Stimulated activated naive CD8-positive, alpha-beta T cell treated with anti-CD3 and anti-CD28 coated beads, Interleukin-15, amount 100 ng/mL, for 72 hours (primary cell): Measurements from ENCODE around the gene MYO15B.
A peak's percentile ranks its signal among the peaks of the same experiment; 100 is the strongest.

Experiments
- ATAC-seq: fragments of 150-1000 bp; cut with Tn5 transposase; 2 replicates; pipeline ENCODE4 v1.10.0; 2021; ENCODE audit warnings: mild to moderate bottlenecking, moderate library complexity
- DNase-seq, 2 donors: peaks; one replicate each; pipeline ENCODE4 v3.0.0; 2021 to 2022
- H3K27ac Mint-ChIP-seq, 2 donors: one replicate each; pipeline ENCODE4 v1.8.0; 2022; ENCODE audit warnings: mild to moderate bottlenecking in 2 of 2, mixed read lengths in 2 of 2, moderate library complexity in 2 of 2
- H3K27me3 Mint-ChIP-seq: one replicate; pipeline ENCODE4 v1.8.0; 2022; ENCODE audit warnings: mixed read lengths
- H3K4me1 Mint-ChIP-seq: one replicate; pipeline ENCODE4 v1.8.0; 2022; ENCODE audit warnings: mild to moderate bottlenecking, mixed read lengths
- H3K4me3 Mint-ChIP-seq, 2 donors: one replicate each; pipeline ENCODE4 v1.8.0; 2022; ENCODE audit warnings: mild to moderate bottlenecking in 2 of 2, mixed read lengths in 2 of 2, moderate library complexity in 1 of 2
- H3K9me3 Mint-ChIP-seq, 2 donors: one replicate each; pipeline ENCODE4 v1.8.0; 2022; ENCODE audit warnings: mixed read lengths in 2 of 2

Gene MYO15B

GRCh38 chr17:75619506-75620431 is 32.2 kb downstream of the MYO15B start:
- H3K27ac Mint-ChIP-seq, result peak overlapping the region in 1 of 2 donors; percentile 17
- DNase-seq (no peak), ATAC-seq (no peak)
- H3K4me1 Mint-ChIP-seq, result no peaks in the 10 kb centered on the region
- no peaks in the 10 kb centered on the region for H3K27me3 Mint-ChIP-seq
- H3K4me3 Mint-ChIP-seq, result peak overlapping the region in 1 of 2 donors; percentile 21
- no peaks in the 10 kb centered on the region for H3K9me3 Mint-ChIP-seq

DNA sequence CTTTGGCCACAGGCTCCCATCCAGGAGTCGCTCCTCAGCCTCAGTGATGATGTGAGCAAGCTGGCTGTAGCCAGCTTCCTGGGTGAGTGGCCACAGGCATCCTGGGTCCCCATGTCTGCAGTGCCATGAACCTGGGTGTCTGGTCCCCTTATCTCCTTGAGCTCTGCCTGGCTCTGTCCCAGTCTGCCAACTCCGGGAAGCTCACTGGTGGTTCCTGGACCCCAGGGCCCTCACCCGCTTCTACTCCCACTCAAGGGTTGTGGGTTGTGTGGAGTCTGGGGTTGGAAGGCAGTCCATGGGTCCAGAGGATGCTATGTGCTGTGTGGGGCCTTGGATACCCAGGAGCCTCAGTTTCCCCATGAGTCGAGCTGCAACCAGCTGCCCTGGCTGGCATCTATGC is 33.9 kb downstream of the MYO15B start:
- Mint-ChIP-seq H3K4me3 (no peak overlapping the region), H3K27ac (no peak overlapping the region), H3K27me3 (no peaks in the 10 kb centered on the region), H3K9me3 (no peaks in the 10 kb centered on the region), H3K4me1 (no peaks in the 10 kb centered on the region)
- ATAC-seq, result no peak
- DNase-seq, result no peak

GRCh38 chr17:75622076-75622475 is 34.5 kb downstream of the MYO15B start:
- no peak for ATAC-seq
- H3K4me1 Mint-ChIP-seq, result no peaks in the 10 kb centered on the region
- no peaks in the 10 kb centered on the region for H3K9me3 Mint-ChIP-seq
- H3K4me3 Mint-ChIP-seq, result no peak overlapping the region
- H3K27ac Mint-ChIP-seq, result peak overlapping the region; percentile 38 to 42
- H3K27me3 Mint-ChIP-seq, result no peaks in the 10 kb centered on the region
- no peak for DNase-seq

DNA sequence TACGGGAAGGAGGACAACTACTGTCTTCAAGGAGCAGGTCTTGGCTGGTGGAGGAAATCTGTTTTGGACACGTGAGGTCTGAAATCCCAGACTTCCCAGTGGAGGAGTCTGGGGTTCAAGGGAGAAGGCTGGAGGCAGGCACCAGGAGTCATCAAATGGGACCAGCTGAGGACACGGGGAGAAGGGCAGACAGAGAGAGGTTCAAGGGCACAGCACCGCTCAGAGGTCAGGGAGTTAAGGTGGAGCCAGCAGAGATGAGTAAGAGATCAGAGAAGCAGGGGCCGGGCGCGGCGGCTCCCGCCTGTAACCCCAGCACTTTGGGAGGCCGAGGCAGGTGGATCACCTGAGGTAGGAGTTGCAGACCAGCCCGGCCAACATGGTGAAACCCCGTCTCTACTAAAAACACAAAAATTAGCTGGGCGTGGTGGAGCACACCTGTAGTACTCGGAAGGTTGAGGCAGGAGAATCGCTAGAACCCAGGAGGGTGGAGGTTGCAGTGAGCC is 35.2 kb downstream of the MYO15B start:
- Mint-ChIP-seq H3K9me3 (no peaks in the 10 kb centered on the region), H3K27me3 (no peaks in the 10 kb centered on the region), H3K4me1 (no peaks in the 10 kb centered on the region), H3K27ac (peak overlapping the region in 1 of 2 donors; percentile 47), H3K4me3 (no peak overlapping the region)
- no peak for DNase-seq
- ATAC-seq, result no peak

DNA sequence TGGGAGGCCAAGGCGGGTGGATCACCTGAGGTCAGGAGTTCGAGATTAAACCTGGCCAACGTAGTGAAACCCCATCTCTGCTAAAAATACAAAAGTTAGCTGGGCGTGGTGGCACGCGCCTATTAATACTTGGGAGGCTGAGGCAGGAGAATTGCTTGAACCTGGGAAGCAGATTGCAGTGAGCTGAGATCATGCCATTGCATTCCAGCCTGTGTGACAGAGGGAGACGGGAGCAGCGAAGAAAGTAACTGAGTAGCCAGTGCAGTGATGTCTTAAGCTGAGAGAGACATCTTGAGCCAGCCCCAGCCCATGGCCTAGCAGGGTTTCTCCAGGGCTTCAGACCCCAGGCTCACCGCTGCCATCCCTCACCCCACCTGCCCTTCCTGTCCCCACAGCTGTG is 35.8 kb downstream of the MYO15B start:
- DNase-seq, result no peak
- no peaks in the 10 kb centered on the region for H3K27me3 Mint-ChIP-seq
- no peaks in the 10 kb centered on the region for H3K9me3 Mint-ChIP-seq
- no peaks in the 10 kb centered on the region for H3K4me1 Mint-ChIP-seq
- no peak for ATAC-seq
- peak overlapping the region in 1 of 2 donors; percentile 55 for H3K27ac Mint-ChIP-seq
- no peak overlapping the region for H3K4me3 Mint-ChIP-seq

- H3K27ac Mint-ChIP-seq, result peak overlapping the region; percentile 43 to 55
- H3K27me3 Mint-ChIP-seq, result no peaks in the 10 kb centered on the region
Observed at GRCh38 chr17:75624021-75624420, 36.4 kb downstream of the MYO15B start.

DNA sequence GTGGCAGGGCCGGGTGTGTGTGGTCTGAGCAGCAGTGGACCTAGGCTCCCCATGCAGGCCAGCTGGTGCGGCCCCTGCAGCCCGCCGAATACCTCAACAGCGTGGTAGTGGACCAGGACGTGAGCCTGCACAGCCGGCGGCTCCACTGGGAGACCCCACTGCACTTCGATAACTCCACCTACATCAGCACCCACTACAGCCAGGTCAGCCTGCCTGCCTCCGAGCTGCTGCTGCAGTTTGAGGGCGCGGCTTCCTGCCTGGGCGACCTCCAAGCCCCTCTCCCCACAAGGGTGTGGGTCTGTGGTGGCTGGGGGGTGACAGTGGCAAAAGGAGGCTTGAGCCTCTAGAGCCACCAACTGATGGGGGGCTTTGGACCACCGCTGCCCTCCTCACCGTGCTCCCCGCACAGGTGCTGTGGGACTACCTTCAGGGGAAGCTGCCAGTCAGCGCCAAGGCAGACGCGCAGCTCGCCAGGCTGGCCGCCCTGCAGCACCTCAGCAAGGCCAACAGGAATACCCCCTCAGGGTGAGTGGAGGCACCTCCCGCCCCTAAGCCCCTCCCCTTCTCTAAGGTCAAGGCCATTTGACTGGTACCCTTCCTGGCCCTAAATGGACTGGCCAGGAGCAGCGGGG is 37.2 kb downstream of the MYO15B start:
- Mint-ChIP-seq H3K27me3 (no peaks in the 10 kb centered on the region), H3K4me1 (no peaks in the 10 kb centered on the region), H3K27ac (no peak overlapping the region), H3K9me3 (no peaks in the 10 kb centered on the region), H3K4me3 (no peak overlapping the region)
- no peak for ATAC-seq
- no peak for DNase-seq

More at GRCh38 chr17:75624021-75624420, 36.4 kb downstream of the MYO15B start:
- no peaks in the 10 kb centered on the region for H3K9me3 Mint-ChIP-seq
- no peak overlapping the region for H3K4me3 Mint-ChIP-seq
- DNase-seq (no peak), ATAC-seq (no peak)
- H3K4me1 Mint-ChIP-seq, result no peaks in the 10 kb centered on the region

DNA sequence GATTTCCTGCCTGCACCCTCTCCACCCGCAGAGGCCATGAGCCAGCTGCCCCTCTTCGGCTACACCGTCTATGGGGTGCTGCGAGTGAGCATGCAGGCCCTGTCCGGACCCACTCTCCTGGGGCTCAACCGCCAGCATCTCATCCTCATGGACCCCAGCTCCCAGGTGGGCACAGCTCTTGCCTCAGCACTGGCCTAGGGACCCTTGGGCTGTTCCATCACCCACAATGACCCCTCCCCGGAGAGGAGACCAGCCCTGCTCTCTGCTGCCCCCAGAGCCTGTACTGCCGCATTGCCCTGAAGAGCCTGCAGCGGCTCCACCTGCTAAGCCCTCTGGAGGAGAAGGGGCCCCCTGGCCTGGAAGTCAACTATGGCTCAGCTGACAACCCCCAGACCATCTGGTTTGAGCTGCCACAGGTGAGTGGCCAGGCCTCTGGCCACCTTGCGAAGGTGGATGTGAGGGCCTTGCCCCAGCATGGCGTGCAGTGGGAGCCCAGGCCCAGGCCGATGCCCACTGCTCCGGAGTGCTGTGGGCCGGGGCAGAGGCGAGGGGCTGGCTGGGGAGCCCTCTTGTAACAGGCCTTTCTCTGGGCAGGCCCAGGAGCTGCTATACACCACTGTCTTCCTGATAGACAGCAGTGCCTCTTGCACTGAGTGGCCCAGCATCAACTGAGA is 38.4 kb downstream of the MYO15B start:
- H3K4me1 Mint-ChIP-seq, result no peaks in the 10 kb centered on the region
- H3K27me3 Mint-ChIP-seq, result no peaks in the 10 kb centered on the region
- no peaks in the 10 kb centered on the region for H3K9me3 Mint-ChIP-seq
- peak in 1 of 2 donors; percentile 28 for DNase-seq
- peak; percentile 53 for ATAC-seq
- H3K27ac Mint-ChIP-seq, result peak overlapping the region in 1 of 2 donors; percentile 65
- H3K4me3 Mint-ChIP-seq, result no peak overlapping the region

DNA sequence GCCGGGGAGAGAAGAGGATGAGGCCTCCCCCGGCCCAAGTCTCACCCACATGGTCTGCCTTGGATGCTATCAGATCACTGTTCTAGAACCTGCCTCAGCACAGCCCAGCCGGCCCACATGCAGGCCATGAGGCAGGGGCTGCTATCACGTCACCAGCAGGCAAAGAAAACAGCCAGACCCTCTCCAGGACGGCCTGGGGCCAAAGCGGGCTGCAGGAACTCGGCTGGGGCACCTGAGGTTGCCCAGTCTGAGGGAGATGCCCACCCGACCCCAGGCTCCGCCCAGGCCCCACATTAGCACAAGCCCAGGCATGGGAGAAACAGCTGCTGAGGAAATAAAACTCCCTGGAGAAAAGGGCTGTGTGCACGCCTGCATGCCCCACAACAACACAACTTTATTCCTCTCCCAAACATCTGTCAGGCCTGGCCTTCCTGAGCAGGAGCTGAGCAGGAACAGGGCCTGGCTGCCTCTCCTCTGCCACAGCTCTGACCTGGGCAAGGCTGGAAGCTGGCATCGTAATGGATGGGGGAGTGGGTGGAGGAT is 39.0 kb downstream of the MYO15B start:
- Mint-ChIP-seq H3K4me1 (no peaks in the 10 kb centered on the region), H3K27me3 (no peaks in the 10 kb centered on the region), H3K9me3 (no peaks in the 10 kb centered on the region), H3K4me3 (no peak overlapping the region), H3K27ac (peak overlapping the region in 1 of 2 donors; percentile 71)
- DNase-seq (no peak), ATAC-seq (no peak)

- Mint-ChIP-seq H3K27ac (peak overlapping the region; percentile 54 to 61), H3K9me3 (no peaks in the 10 kb centered on the region), H3K4me1 (no peaks in the 10 kb centered on the region), H3K4me3 (no peak overlapping the region), H3K27me3 (no peaks in the 10 kb centered on the region)
- no peak for ATAC-seq
- no peak for DNase-seq
Observed at GRCh38 chr17:75627094-75627493, 39.5 kb downstream of the MYO15B start.

DNA sequence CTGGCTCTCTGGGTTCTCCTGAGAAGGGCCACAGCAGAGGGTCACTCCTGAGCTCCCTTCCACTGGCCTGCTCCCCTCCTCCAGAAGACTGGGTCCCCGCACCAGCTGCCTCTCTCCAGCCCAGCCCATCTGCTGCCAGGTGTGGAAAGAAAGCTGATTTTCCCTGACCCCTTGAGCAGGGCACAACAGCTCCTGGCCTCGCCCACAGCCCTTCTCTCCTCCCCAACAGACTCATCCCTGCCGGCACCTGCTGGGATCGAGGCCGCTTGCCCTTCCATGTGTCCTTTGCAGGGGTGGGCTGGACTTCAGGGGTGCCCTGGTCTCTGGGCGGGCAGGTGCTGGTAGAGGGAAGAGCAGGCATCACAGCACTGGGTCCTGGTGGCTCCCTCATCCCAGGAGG is 40.8 kb downstream of the MYO15B start:
- Mint-ChIP-seq H3K9me3 (no peaks in the 10 kb centered on the region), H3K4me3 (no peak overlapping the region), H3K27ac (no peak overlapping the region), H3K4me1 (peaks cover 5% of the 10 kb centered on the region), H3K27me3 (no peaks in the 10 kb centered on the region)
- ATAC-seq (no peak), DNase-seq (no peak)

DNA sequence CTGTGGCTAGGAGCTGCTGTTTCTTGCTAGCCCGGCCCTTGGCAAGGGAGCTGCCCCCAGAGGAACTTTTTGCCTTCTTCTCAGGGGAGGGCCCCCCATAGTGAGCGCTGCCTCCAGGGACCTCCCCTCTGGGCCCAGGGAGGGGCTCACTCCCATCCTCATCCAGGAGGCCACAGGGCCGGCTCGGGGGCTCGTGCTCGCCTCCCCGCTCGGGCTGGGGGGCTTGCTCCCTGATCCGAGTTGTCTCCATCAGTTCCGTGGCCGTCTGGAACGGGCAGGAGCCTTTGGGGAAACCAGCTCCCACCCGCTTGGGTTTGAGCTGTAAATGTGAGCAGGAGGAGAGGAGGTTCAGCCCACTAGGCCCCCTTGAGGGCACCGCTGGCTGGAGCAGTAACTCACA is 41.6 kb downstream of the MYO15B start:
- H3K4me3 Mint-ChIP-seq, result no peak overlapping the region
- no peak for ATAC-seq
- H3K27me3 Mint-ChIP-seq, result no peaks in the 10 kb centered on the region
- peak overlapping the region in 1 of 2 donors; percentile 76 for H3K27ac Mint-ChIP-seq
- H3K9me3 Mint-ChIP-seq, result no peaks in the 10 kb centered on the region
- peaks cover 12% of the 10 kb centered on the region for H3K4me1 Mint-ChIP-seq
- no peak for DNase-seq

GRCh38 chr17:75630071-75630917 is 42.7 kb downstream of the MYO15B start:
- peaks cover 13% of the 10 kb centered on the region for H3K4me1 Mint-ChIP-seq
- no peaks in the 10 kb centered on the region for H3K27me3 Mint-ChIP-seq

DNA sequence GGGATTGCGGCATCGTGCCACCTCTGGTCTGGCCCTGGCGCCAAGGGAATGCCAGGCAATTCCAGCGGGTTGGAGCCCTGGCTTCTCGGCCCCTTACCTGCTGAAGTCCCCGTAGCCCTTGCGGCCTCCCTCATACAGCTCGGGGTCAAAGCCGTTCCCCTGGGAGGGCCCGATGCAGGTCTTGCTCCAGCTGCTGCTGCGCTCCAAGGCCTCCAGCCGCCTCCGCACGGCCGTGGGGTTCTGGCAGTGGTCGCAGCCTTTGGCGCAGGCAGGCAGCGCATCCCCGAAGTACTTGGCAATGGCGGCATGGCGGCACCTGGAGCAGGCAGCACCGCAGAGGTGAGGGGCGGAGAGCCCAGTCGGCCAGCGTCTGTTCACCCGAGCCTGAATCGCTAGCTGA is 43.8 kb downstream of the MYO15B start:
- Mint-ChIP-seq H3K9me3 (no peaks in the 10 kb centered on the region), H3K4me1 (peaks cover 13% of the 10 kb centered on the region), H3K27me3 (no peaks in the 10 kb centered on the region), H3K27ac (no peak overlapping the region), H3K4me3 (no peak overlapping the region)
- DNase-seq, result no peak
- no peak for ATAC-seq

More at GRCh38 chr17:75630071-75630917, 42.7 kb downstream of the MYO15B start:
- no peak for DNase-seq
- Mint-ChIP-seq H3K27ac (peak overlapping the region; percentile 13 to 71), H3K9me3 (no peaks in the 10 kb centered on the region), H3K4me3 (no peak overlapping the region)
- no peak for ATAC-seq

DNA sequence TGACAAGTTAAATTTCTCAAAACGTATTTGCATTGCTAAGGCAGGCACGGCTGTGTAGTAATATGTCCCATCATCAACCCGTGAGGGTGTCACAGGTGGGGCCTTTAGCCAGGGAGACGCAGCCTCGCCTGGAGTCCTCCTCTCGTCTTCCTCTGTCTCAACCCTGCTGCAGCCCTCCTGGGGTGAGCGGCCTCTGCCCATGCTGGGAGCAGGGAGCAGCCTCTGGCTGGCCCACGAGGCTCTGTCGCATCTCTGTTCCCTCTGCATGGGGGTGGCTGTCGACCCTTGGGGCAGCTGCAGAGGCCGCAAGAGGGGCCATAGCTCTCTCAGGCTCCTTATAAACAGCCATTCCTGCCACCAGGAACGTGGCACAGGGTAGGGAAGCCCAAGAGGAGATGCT is 44.8 kb downstream of the MYO15B start:
- ATAC-seq (no peak), DNase-seq (no peak)
- Mint-ChIP-seq H3K27ac (no peak overlapping the region), H3K27me3 (no peaks in the 10 kb centered on the region), H3K4me1 (peaks cover 13% of the 10 kb centered on the region), H3K9me3 (no peaks in the 10 kb centered on the region), H3K4me3 (no peak overlapping the region)
